A204.1 (cell line): ENCODE data around the gene VWA7.

Source experiments
- FAIRE-seq: peaks from 2 replicates; lab custom pipeline; 2012; peaks lifted over from hg19 to GRCh38; lab: Jason Lieb, UNC

VWA7 gene

GRCh38 chr6:31778193-31778592 is 1.1 kb upstream of the VWA7 start:
- no peak for FAIRE-seq

- FAIRE-seq = no peak
These were observed 531 bp upstream of the VWA7 start for GRCh38 chr6:31777667-31778050.

- no peak for FAIRE-seq
These were observed 591 bp downstream of the VWA7 start for GRCh38 chr6:31776485-31776988.

GRCh38 chr6:31775633-31776484 is 1.3 kb downstream of the VWA7 start:
- FAIRE-seq = no peak

- no peak for FAIRE-seq
These were observed 1.9 kb downstream of the VWA7 start for GRCh38 chr6:31775184-31775583.

- FAIRE-seq = no peak
These were observed 5.2 kb downstream of the VWA7 start for GRCh38 chr6:31771992-31772358.

- no peak for FAIRE-seq
These were observed 6.3 kb downstream of the VWA7 start for GRCh38 chr6:31770860-31771259.

GRCh38 chr6:31769684-31770371 is 7.3 kb downstream of the VWA7 start:
- FAIRE-seq = no peak

GRCh38 chr6:31768363-31769257 is 8.5 kb downstream of the VWA7 start:
- no peak for FAIRE-seq

GRCh38 chr6:31767096-31767645 is 10.0 kb downstream of the VWA7 start:
- no peak for FAIRE-seq

GRCh38 chr6:31765910-31766794 is 11.0 kb downstream of the VWA7 start:
- no peak for FAIRE-seq

GRCh38 chr6:31765559-31765909 is 11.6 kb downstream of the VWA7 start:
- FAIRE-seq = no peak

GRCh38 chr6:31764198-31764597 is 12.9 kb downstream of the VWA7 start:
- no peak for FAIRE-seq

GRCh38 chr6:31763619-31763940 is 13.5 kb downstream of the VWA7 start:
- no peak for FAIRE-seq

- FAIRE-seq = no peak
These were observed 14.1 kb downstream of the VWA7 start for GRCh38 chr6:31762878-31763618.

GRCh38 chr6:31762356-31762755 is 14.8 kb downstream of the VWA7 start, which contains the start of gene SAPCD1:
SAPCD1 (plus strand) TSS chr6:31762656; CDS start chr6:31763055, 399 bp downstream.
- no peak for FAIRE-seq

GRCh38 chr6:31761343-31761742 is 15.8 kb downstream of the VWA7 start:
- no peak for FAIRE-seq

GRCh38 chr6:31760790-31761189 is 16.3 kb downstream of the VWA7 start:
- FAIRE-seq = no peak

GRCh38 chr6:31758281-31758680 is 18.8 kb downstream of the VWA7 start:
- no peak for FAIRE-seq

- FAIRE-seq = no peak
These were observed 24.3 kb downstream of the VWA7 start for GRCh38 chr6:31752739-31753319.
